H9 (cell line): ENCODE data around the gene EPHA8. TPM values are rescaled to one million over a fixed set of nuclear protein-coding genes. Genes with fewer than 3 reads are reported as not detected.

ENCODE experiments used
- DNase-seq: peaks from one replicate; pipeline ENCODE4 v3.0.0-alpha.2; 2017
- H2AFZ ChIP-seq: one replicate; pipeline ENCODE4 v1.6.1; 2013; ENCODE audit warnings: mild to moderate bottlenecking, low read length, control low read depth, moderate library complexity
- H2AK5ac ChIP-seq: 2 replicates; pipeline ENCODE4 v1.6.1; 2013; ENCODE audit warnings: low read length, control low read depth, mixed read lengths; ENCODE audit not compliant: insufficient read length
- H2BK120ac ChIP-seq: one replicate; pipeline ENCODE4 v1.6.1; 2013; ENCODE audit warnings: low read depth, mild to moderate bottlenecking, low read length, control low read depth, inconsistent platforms; ENCODE audit not compliant: poor library complexity, severe bottlenecking
- H2BK12ac ChIP-seq: 2 replicates; pipeline ENCODE4 v1.6.1; 2013; ENCODE audit warnings: low read length, control low read depth, mixed read lengths, low read depth; ENCODE audit not compliant: insufficient read length
- H2BK15ac ChIP-seq: 2 replicates; pipeline ENCODE4 v1.6.1; 2013; ENCODE audit warnings: low read depth, low read length, control low read depth
- H2BK20ac ChIP-seq: one replicate; pipeline ENCODE4 v1.6.1; 2013; ENCODE audit warnings: low read depth, mild to moderate bottlenecking, low read length, control low read depth, inconsistent platforms; ENCODE audit not compliant: poor library complexity, severe bottlenecking
- H2BK5ac ChIP-seq: 2 replicates; pipeline ENCODE4 v1.6.1; 2013; ENCODE audit warnings: low read length, control low read depth, mixed read lengths; ENCODE audit not compliant: insufficient read length
- H3K14ac ChIP-seq: 2 replicates; pipeline ENCODE4 v1.6.1; 2013; ENCODE audit warnings: low read length, control low read depth; ENCODE audit not compliant: insufficient read depth
- H3K18ac ChIP-seq: 2 replicates; pipeline ENCODE4 v1.6.1; 2013; ENCODE audit warnings: low read depth, mild to moderate bottlenecking, mixed read lengths, low read length, control low read depth; ENCODE audit not compliant: insufficient read length
- H3K23ac ChIP-seq: 2 replicates; pipeline ENCODE4 v1.6.1; 2013; ENCODE audit warnings: low read length, control low read depth, mixed read lengths, low read depth; ENCODE audit not compliant: insufficient read length
- H3K23me2 ChIP-seq: 2 replicates; pipeline ENCODE4 v1.6.1; 2013; ENCODE audit warnings: low read depth, mild to moderate bottlenecking, mixed read lengths, low read length, control low read depth; ENCODE audit not compliant: insufficient read length, poor library complexity, severe bottlenecking
- H3K27ac ChIP-seq: 2 replicates; pipeline ENCODE4 v1.5.1; 2013; ENCODE audit warnings: low read length, control low read depth, mixed read lengths, low read depth; ENCODE audit not compliant: insufficient read length
- H3K27me3 ChIP-seq: 2 replicates; pipeline ENCODE4 v1.6.1; 2013; ENCODE audit warnings: low read length, control low read depth, inconsistent platforms; ENCODE audit not compliant: insufficient read depth
- H3K4ac ChIP-seq: 2 replicates; pipeline ENCODE4 v1.6.1; 2013; ENCODE audit warnings: low read depth, mild to moderate bottlenecking, control low read depth, inconsistent platforms, low read length, moderate library complexity
- H3K4me1 ChIP-seq: 2 replicates; pipeline ENCODE4 v1.6.1; 2013; ENCODE audit warnings: low read length, control low read depth, inconsistent platforms; ENCODE audit not compliant: insufficient read depth
- H3K4me2 ChIP-seq: 2 replicates; pipeline ENCODE4 v1.6.1; 2013; ENCODE audit warnings: low read length, control low read depth, mixed read lengths; ENCODE audit not compliant: insufficient read length, insufficient read depth
- H3K56ac ChIP-seq: 2 replicates; pipeline ENCODE4 v1.6.1; 2013; ENCODE audit warnings: low read depth, mild to moderate bottlenecking, mixed read lengths, low read length, control low read depth; ENCODE audit not compliant: insufficient read length
- H3K79me1 ChIP-seq: 2 replicates; pipeline ENCODE4 v1.6.1; 2013; ENCODE audit warnings: low read depth, mild to moderate bottlenecking, moderate library complexity, low read length, control low read depth, inconsistent platforms; ENCODE audit not compliant: insufficient read depth, poor library complexity, severe bottlenecking
- H3K79me2 ChIP-seq: 2 replicates; pipeline ENCODE4 v1.6.1; 2013; ENCODE audit warnings: low read length, control low read depth, inconsistent platforms; ENCODE audit not compliant: insufficient read depth
- H3K9ac ChIP-seq: 2 replicates; pipeline ENCODE4 v1.6.1; 2013; ENCODE audit warnings: low read length, control low read depth, mixed read lengths; ENCODE audit not compliant: insufficient read length; ENCODE audit errors: extremely low read depth
- H3K9me3 ChIP-seq: one replicate; pipeline ENCODE4 v1.6.1; 2013; ENCODE audit warnings: low read depth, low read length, inconsistent platforms; ENCODE audit not compliant: control insufficient read depth
- H3T11ph ChIP-seq: one replicate; pipeline ENCODE4 v1.6.1; 2013; ENCODE audit warnings: mild to moderate bottlenecking, low read length, control low read depth, inconsistent platforms
- H4K20me1 ChIP-seq: one replicate; pipeline ENCODE4 v1.6.1; 2013; ENCODE audit not compliant: control insufficient read depth, insufficient read length, insufficient read depth
- H4K5ac ChIP-seq: 2 replicates; pipeline ENCODE4 v1.6.1; 2013; ENCODE audit warnings: low read depth, mild to moderate bottlenecking, mixed read lengths, low read length, control low read depth; ENCODE audit not compliant: insufficient read length
- H4K8ac ChIP-seq: replicated peaks from 2 replicates; pipeline ENCODE4 v1.6.1; 2013; ENCODE audit warnings: low read length, control low read depth, mixed read lengths, low read depth; ENCODE audit not compliant: insufficient read length
- H4K91ac ChIP-seq: 2 replicates; pipeline ENCODE4 v1.6.1; 2013; ENCODE audit warnings: low read depth, mild to moderate bottlenecking, moderate library complexity, mixed read lengths, low read length, control low read depth; ENCODE audit not compliant: insufficient read length
- H3K27ac Mint-ChIP-seq, 3 experiments: 2 replicates in 2 of 3; 3 replicates in 1 of 3; pipeline ENCODE4 v1.8.0; 2020 to 2021; ENCODE audit warnings: mixed read lengths in 3 of 3, mild to moderate bottlenecking in 1 of 3, moderate library complexity in 1 of 3
- H3K27me3 Mint-ChIP-seq: 2 replicates; pipeline ENCODE4 v1.8.0; 2021; ENCODE audit warnings: low read depth, mild to moderate bottlenecking, moderate library complexity, mixed read lengths
- H3K36me3 Mint-ChIP-seq, 3 experiments: 2 replicates in 2 of 3; 3 replicates in 1 of 3; pipeline ENCODE4 v1.8.0; 2020 to 2021; ENCODE audit warnings: low read depth in 3 of 3, mixed read lengths in 3 of 3; ENCODE audit not compliant: insufficient read depth in 1 of 3
- H3K4me1 Mint-ChIP-seq, 2 experiments: 2 replicates each; pipeline ENCODE4 v1.8.0; 2020; ENCODE audit warnings: mixed read lengths in 2 of 2
- H3K4me3 Mint-ChIP-seq, 2 experiments: 2 replicates in 1 of 2; 3 replicates in 1 of 2; pipeline ENCODE4 v1.8.0; 2020 to 2021; ENCODE audit warnings: mild to moderate bottlenecking in 2 of 2, mixed read lengths in 2 of 2, moderate library complexity in 1 of 2
- H3K9me3 Mint-ChIP-seq, 2 experiments: 2 replicates in 1 of 2; 3 replicates in 1 of 2; pipeline ENCODE4 v1.8.0; 2020; ENCODE audit warnings: mild to moderate bottlenecking in 2 of 2, mixed read lengths in 2 of 2, moderate library complexity in 1 of 2
- CTCF ChIP-seq: fragments of 200-600 bp; sonication (generic); conservative IDR thresholded peaks from 3 replicates; pipeline ENCODE4 v1.8.0; 2021; ENCODE audit warnings: antibody characterized with exemption, mild to moderate bottlenecking
- WGBS: extraction: QIAGEN DNeasy Blood & Tissue Kit; methylation state at CpG from one replicate; pipeline ENCODE4 v1.1.7; 2013; ENCODE audit warnings: missing lambda C conversion rate, low lambda C conversion rate, mixed read lengths; ENCODE audit not compliant: insufficient read length; ENCODE audit errors: extremely low coverage; 5-methylcytosine and 5-hydroxymethylcytosine counted together
- total RNA-seq: library from RNA; stranded (reverse); gene quantifications from 2 replicates; pipeline ENCODE4 v1.2.1, GENCODE V29; 2021

Gene EPHA8
- total RNA-seq, 1 experiment from 2014 or later, result 3.4 TPM

DNA sequence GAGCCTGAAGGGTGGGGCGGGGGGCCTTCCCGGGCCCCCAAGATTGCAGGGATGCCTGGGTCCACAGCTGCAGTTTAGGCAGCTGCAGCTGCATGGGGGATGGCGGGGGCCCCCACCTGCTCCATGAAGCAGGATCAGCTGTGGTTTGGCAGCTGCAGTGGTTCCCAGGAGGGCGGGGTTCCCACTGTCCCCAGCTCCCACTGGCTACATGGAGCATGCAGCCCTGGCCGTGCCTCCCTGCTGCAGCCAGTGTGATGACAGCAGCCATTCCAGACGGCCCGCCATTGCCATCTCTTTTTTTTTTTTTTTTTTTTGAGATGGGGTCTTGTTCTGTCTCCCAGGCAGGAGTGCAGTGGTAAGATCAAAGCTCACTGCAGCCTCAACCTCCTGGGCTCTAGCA lies 72.1 kb downstream of the EPHA8 start:
- Histone ChIP-seq H2AK5ac (no peak overlapping the region), H3K4me1 (peaks cover 1% of the 10 kb centered on the region; the same call in 1 of the 2 replicates), H2BK15ac (no peak overlapping the region), H3K18ac (no peak overlapping the region), H4K8ac (no peak overlapping the region), H3K9me3 (no peaks in the 10 kb centered on the region), H3T11ph (no peak overlapping the region), H3K23me2 (no peaks in the 10 kb centered on the region), H2AFZ (no peak overlapping the region), H2BK5ac (no peak overlapping the region), H4K91ac (no peak overlapping the region), H3K4ac (no peak overlapping the region), H3K27ac (no peak overlapping the region), H2BK20ac (no peak overlapping the region), H2BK12ac (no peak overlapping the region), H2BK120ac (no peak overlapping the region), H3K79me2 (no peaks in the 10 kb centered on the region), H4K20me1 (peaks cover 3% of the 10 kb centered on the region), H3K14ac (no peak overlapping the region), H3K79me1 (no peaks in the 10 kb centered on the region), H4K5ac (no peak overlapping the region), H3K4me2 (no peak overlapping the region), H3K9ac (no peak overlapping the region), H3K27me3 (no peaks in the 10 kb centered on the region), H3K23ac (no peak overlapping the region), H3K56ac (no peak overlapping the region)
- H3K9me3 Mint-ChIP-seq, result no peaks in the 10 kb centered on the region
- DNase-seq, result no peak
- H3K27ac Mint-ChIP-seq, result no peak overlapping the region
- TF ChIP-seq CTCF, result no peak
- no CpG with 5 or more reads among the region's 7 CpGs for WGBS
- no peak overlapping the region for H3K4me3 Mint-ChIP-seq
- H3K36me3 Mint-ChIP-seq, result no peaks in the 10 kb centered on the region; a peak in 1 of 7 replicates
- H3K4me1 Mint-ChIP-seq, result peaks cover 19 to 27% of the 10 kb centered on the region in 2 experiments
- peaks cover 1% of the 10 kb centered on the region; the same call in 1 of the 2 replicates for H3K27me3 Mint-ChIP-seq
